PC-3 (cell line): ENCODE measurements around the gene EMSY. TPM values are rescaled to one million over a fixed set of nuclear protein-coding genes. Genes with fewer than 3 reads are reported as not detected.

Experiments
- ATAC-seq: fragments of 200-7000 bp; cut with Tn5 transposase; 2 replicates; pipeline ENCODE4 v1.9.1; 2020; ENCODE audit warnings: mild to moderate bottlenecking, moderate library complexity
- BruUV-seq: library from RNA; stranded (reverse); fragments of 400-500 nt; replicated peaks from 2 replicates; lab custom pipeline; 2021; lab: Mats Ljungman, UMichigan
- CTCF ChIA-PET: fragments of 300-600 bp; sonication (Branson Sonifier 250); formaldehyde crosslinking; loops from one replicate; lab custom pipeline; 2022; ENCODE audit warnings: antibody characterized with exemption; lab: Charles Lee
- POLR2A ChIA-PET: fragments of 300-600 bp; sonication (Branson Sonifier 250); formaldehyde crosslinking; loops from one replicate; lab custom pipeline; 2022; ENCODE audit warnings: antibody characterized with exemption; ENCODE audit not compliant: unreplicated experiment; lab: Charles Lee
- DNase-seq: peaks from one replicate; pipeline ENCODE4 v3.0.0-alpha.2; 2015
- H2AFZ ChIP-seq: fragments of 300-600 bp; sonication (generic); 2 replicates; pipeline ENCODE4 v1.6.0; 2016; ENCODE audit warnings: antibody characterized with exemption, low read length
- H3F3A ChIP-seq: fragments of 300-600 bp; sonication (generic); one replicate; pipeline ENCODE4 v1.6.0; 2017; ENCODE audit warnings: antibody characterized with exemption, low read length, control low read depth, mild to moderate bottlenecking; ENCODE audit not compliant: unreplicated experiment
- H3K27ac ChIP-seq: fragments of 300-600 bp; sonication (generic); 2 replicates; pipeline ENCODE4 v1.5.1; 2016; ENCODE audit warnings: mild to moderate bottlenecking, low read length
- H3K27me3 ChIP-seq: fragments of 300-600 bp; sonication (generic); 2 replicates; pipeline ENCODE4 v1.6.1; 2016; ENCODE audit warnings: low read length, mixed read lengths
- H3K36me3 ChIP-seq: fragments of 300-600 bp; sonication (generic); 2 replicates; pipeline ENCODE4 v1.6.1; 2016; ENCODE audit warnings: low read depth, mixed run types, low read length, mixed read lengths
- H3K4me1 ChIP-seq: fragments of 300-600 bp; sonication (generic); 2 replicates; pipeline ENCODE4 v1.5.1; 2016; ENCODE audit warnings: low read length; ENCODE audit not compliant: insufficient read depth
- H3K4me2 ChIP-seq: fragments of 300-600 bp; sonication (generic); 2 replicates; pipeline ENCODE4 v1.6.0; 2016; ENCODE audit warnings: low read length
- H3K4me3 ChIP-seq: fragments of 300-600 bp; sonication (generic); 2 replicates; pipeline ENCODE4 v1.5.1; 2016; ENCODE audit warnings: mild to moderate bottlenecking, low read length, mixed read lengths
- H3K79me2 ChIP-seq: fragments of 300-600 bp; sonication (generic); 2 replicates; pipeline ENCODE4 v1.6.1; 2017; ENCODE audit warnings: low read length, mixed read lengths
- H3K9ac ChIP-seq: fragments of 300-600 bp; sonication (generic); 2 replicates; pipeline ENCODE4 v1.6.0; 2016; ENCODE audit warnings: mild to moderate bottlenecking, low read length
- H3K9me2 ChIP-seq: fragments of 300-600 bp; sonication (generic); replicated peaks from 2 replicates; pipeline ENCODE4 v1.6.1; 2016; ENCODE audit warnings: mixed run types, low read length, mixed read lengths
- H3K9me3 ChIP-seq: fragments of 300-600 bp; sonication (generic); 2 replicates; pipeline ENCODE4 v1.6.1; 2016; ENCODE audit warnings: low read length, mixed read lengths
- H4K20me1 ChIP-seq: fragments of 300-600 bp; sonication (generic); 2 replicates; pipeline ENCODE4 v1.6.1; 2016; ENCODE audit warnings: low read length, mixed read lengths
- CTCF ChIP-seq: fragments of 300-600 bp; sonication (generic); conservative IDR thresholded peaks from 2 replicates; pipeline ENCODE4 v1.5.1; 2017; ENCODE audit warnings: antibody characterized with exemption, low read depth, mild to moderate bottlenecking, low read length
- EZH2 ChIP-seq: fragments of 300-600 bp; sonication (generic); IDR thresholded peaks from one replicate; pipeline ENCODE4 v1.6.1; 2017; ENCODE audit warnings: antibody characterized with exemption, mild to moderate bottlenecking, low read length; ENCODE audit not compliant: unreplicated experiment
- EZH2phosphoT487 ChIP-seq: fragments of 300-600 bp; sonication (generic); IDR thresholded peaks from 2 replicates; pipeline ENCODE4 v1.6.1; 2018; ENCODE audit warnings: mild to moderate bottlenecking, antibody characterized with exemption, low read length, borderline replicate concordance
- intact Hi-C: fragments of 100-400 bp; cut with micrococcal nuclease; formaldehyde crosslinking; loops from 2 replicates; pipeline ENCODE4 v1.9.0; 2023
- total RNA-seq: library from RNA; depleted of rRNA; stranded (reverse); fragments of >200 nt; gene quantifications from 2 replicates; pipeline ENCODE4 v1.2.3, GENCODE V29; 2014

The EMSY gene
- total RNA-seq, 1 experiment from 2014 or later = 51.1 TPM

GRCh38 chr11:76559346-76559745, 114.5 kb downstream of the EMSY start:
- Histone ChIP-seq H3K27me3 (no peaks in the 10 kb centered on the region), H3K27ac (no peak overlapping the region), H4K20me1 (no peaks in the 10 kb centered on the region), H3K4me1 (peaks cover 14% of the 10 kb centered on the region), H3K4me2 (no peak overlapping the region), H3K79me2 (no peaks in the 10 kb centered on the region), H3K9ac (no peak overlapping the region), H3K4me3 (no peak overlapping the region), H3K9me3 (no peaks in the 10 kb centered on the region), H2AFZ (no peak overlapping the region), H3K9me2 (no peaks in the 10 kb centered on the region), H3F3A (no peaks in the 10 kb centered on the region), H3K36me3 (no peaks in the 10 kb centered on the region)
- CTCF ChIA-PET = no interaction called here
- no peak for ATAC-seq
- POLR2A ChIA-PET = no interaction called here
- intact Hi-C loops = no loop called here
- DNase-seq = no peak
- no TSS peak for BruUV-seq
- TF ChIP-seq CTCF = no peak
- TF ChIP-seq EZH2 = no peak
- no peak for TF ChIP-seq EZH2phosphoT487

GRCh38 chr11:76560219-76560618, 115.4 kb downstream of the EMSY start:
- no TSS peak for BruUV-seq
- Histone ChIP-seq H2AFZ (no peak overlapping the region), H3K4me2 (peak overlapping the region; percentile 8; the same call in 1 of the 2 replicates), H3K79me2 (no peaks in the 10 kb centered on the region), H3K4me1 (peaks cover 14% of the 10 kb centered on the region), H3F3A (no peaks in the 10 kb centered on the region), H3K27ac (no peak overlapping the region), H3K27me3 (no peaks in the 10 kb centered on the region), H3K4me3 (no peak overlapping the region), H3K9me2 (no peaks in the 10 kb centered on the region), H3K9ac (no peak overlapping the region), H3K36me3 (no peaks in the 10 kb centered on the region), H3K9me3 (no peaks in the 10 kb centered on the region), H4K20me1 (no peaks in the 10 kb centered on the region)
- ATAC-seq (peak; percentile 89), DNase-seq (peak; percentile 78)
- ChIA-PET POLR2A (no interaction called here), CTCF (no interaction called here)
- TF ChIP-seq CTCF = no peak
- TF ChIP-seq EZH2 = no peak
- no peak for TF ChIP-seq EZH2phosphoT487
- intact Hi-C loops = no loop called here

- Histone ChIP-seq H3K36me3 (no peaks in the 10 kb centered on the region), H3K4me3 (no peak overlapping the region), H3K4me1 (peaks cover 14% of the 10 kb centered on the region), H3K27ac (no peak overlapping the region), H3K9ac (no peak overlapping the region), H4K20me1 (no peaks in the 10 kb centered on the region), H2AFZ (no peak overlapping the region), H3K9me3 (no peaks in the 10 kb centered on the region), H3K4me2 (no peak overlapping the region), H3F3A (no peaks in the 10 kb centered on the region), H3K27me3 (no peaks in the 10 kb centered on the region), H3K79me2 (no peaks in the 10 kb centered on the region), H3K9me2 (no peaks in the 10 kb centered on the region)
- ATAC-seq (no peak), DNase-seq (no peak)
- ChIA-PET CTCF (no interaction called here), POLR2A (no interaction called here)
- intact Hi-C loops = no loop called here
- no peak for TF ChIP-seq EZH2phosphoT487
- no peak for TF ChIP-seq CTCF
- no peak for TF ChIP-seq EZH2
- BruUV-seq = no TSS peak
These were observed 116.4 kb downstream of the EMSY start for GRCh38 chr11:76561245-76561644.
